Glutamatergic neuron (in vitro differentiated cells): ENCODE data around the gene FARP1. TPM values are rescaled to one million over a fixed set of nuclear protein-coding genes. Genes with fewer than 3 reads are reported as not detected.
A peak's percentile ranks its signal among the peaks of the same experiment; 100 is the strongest.

ENCODE experiments used
- DNase-seq: peaks from one replicate; pipeline ENCODE4 v3.0.0; 2022
- H3K27ac Mint-ChIP-seq: one replicate; pipeline ENCODE4 v1.8.0; 2020; ENCODE audit warnings: mild to moderate bottlenecking, mixed read lengths, inconsistent platforms; ENCODE audit not compliant: unreplicated experiment
- H3K27me3 Mint-ChIP-seq: one replicate; pipeline ENCODE4 v1.8.0; 2020; ENCODE audit warnings: mild to moderate bottlenecking, moderate library complexity, mixed read lengths, inconsistent platforms; ENCODE audit not compliant: unreplicated experiment
- H3K36me3 Mint-ChIP-seq: one replicate; pipeline ENCODE4 v1.8.0; 2020; ENCODE audit warnings: mild to moderate bottlenecking, mixed read lengths, inconsistent platforms; ENCODE audit not compliant: unreplicated experiment
- H3K4me1 Mint-ChIP-seq: one replicate; pipeline ENCODE4 v1.8.0; 2020; ENCODE audit warnings: mild to moderate bottlenecking, low read depth, mixed read lengths, inconsistent platforms; ENCODE audit not compliant: unreplicated experiment
- H3K4me3 Mint-ChIP-seq: one replicate; pipeline ENCODE4 v1.8.0; 2020; ENCODE audit warnings: mild to moderate bottlenecking, mixed read lengths, inconsistent platforms; ENCODE audit not compliant: unreplicated experiment
- H3K9me3 Mint-ChIP-seq: one replicate; pipeline ENCODE4 v1.8.0; 2020; ENCODE audit warnings: mild to moderate bottlenecking, moderate library complexity, mixed read lengths, inconsistent platforms; ENCODE audit not compliant: unreplicated experiment
- total RNA-seq: library from RNA; stranded (reverse); fragmentation: NEBNext Ultra II Directional; extraction: Animal tissue kit (Norgen Biotek cat#: 25700); gene quantifications from one replicate; pipeline ENCODE4 v1.2.1, GENCODE V29; 2021; ENCODE audit not compliant: unreplicated experiment
- TF ChIP-seq, protein P1 (sequence below): fragments of 200-600 bp; sonication (generic); IDR thresholded peaks from one replicate; pipeline ENCODE4 v1.5.0; 2021; ENCODE audit not compliant: partially characterized antibody, unreplicated experiment

The FARP1 gene
- total RNA-seq, 1 donor from 2014 or later: 233 TPM

DNA sequence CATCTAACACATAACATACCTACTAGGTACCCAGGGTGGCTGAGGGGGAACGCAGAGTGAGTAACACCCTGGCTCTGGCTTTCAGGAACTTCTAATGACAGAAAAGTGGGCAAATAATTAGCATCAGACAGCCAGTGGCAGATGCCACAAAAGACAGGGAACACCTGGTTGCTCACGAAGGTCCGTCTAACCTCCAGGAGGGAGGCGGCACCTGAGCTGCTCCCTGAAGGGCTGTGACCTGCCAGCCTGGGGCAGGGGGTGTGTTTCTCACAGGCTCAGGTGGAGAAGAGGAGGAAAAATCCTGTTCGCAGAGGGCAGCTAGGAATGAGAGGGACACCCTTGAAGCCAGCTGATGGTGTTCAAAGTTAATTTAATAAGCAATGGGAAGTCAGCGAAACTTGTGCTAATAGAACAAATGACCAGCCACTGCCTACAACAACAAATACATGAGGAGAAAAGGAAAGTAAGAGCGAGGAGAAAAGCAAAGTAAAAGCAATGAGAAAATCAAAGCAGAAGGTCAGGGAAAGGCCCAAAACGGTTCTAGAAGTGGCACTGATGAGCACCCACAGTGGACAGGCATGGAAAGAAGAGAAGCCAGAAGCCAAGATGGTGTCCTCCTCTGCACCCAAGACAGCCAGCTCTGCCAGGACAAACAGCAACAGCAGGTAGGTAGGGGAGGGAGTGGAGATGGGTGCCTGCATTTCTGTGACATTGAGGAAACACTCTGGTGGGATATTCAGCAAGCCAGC is 346.7 kb downstream of the FARP1 start:
- peak overlapping the region; percentile 36 for H3K4me3 Mint-ChIP-seq

DNA sequence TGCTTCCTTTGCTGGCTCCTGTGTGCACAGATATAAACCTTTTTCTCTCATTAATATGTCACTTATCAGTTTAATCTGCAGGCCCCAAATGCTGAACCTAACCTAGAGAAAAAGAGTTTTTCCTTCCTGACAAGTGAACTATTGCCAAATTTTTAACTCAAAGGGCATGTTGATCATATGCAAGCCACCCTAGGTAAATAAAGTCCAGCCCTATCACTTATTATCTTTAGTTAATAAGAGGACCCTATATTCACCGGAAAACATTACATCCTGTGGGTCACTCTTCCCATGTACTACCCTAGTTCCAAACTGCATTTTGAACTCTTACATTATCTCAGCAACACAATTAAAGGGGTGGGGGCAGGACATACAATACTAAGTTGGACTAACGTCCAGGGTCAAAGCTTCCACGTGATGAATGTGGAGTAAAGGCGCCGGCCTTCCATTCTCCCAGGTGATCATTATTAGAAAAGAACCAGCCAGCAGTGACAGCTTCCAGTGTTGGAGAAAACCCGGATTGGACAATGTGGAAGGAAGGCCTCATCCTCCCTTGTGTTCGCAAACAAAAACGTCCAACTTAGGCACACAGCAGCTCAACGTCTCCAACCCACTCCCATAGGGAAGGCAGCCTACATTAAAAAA is 347.4 kb downstream of the FARP1 start:
- no peak for DNase-seq

More for the DNA sequence above, 346.7 kb downstream of the FARP1 start:
- H3K4me1 Mint-ChIP-seq: peaks cover 78% of the 10 kb centered on the region
- no peaks in the 10 kb centered on the region for H3K36me3 Mint-ChIP-seq
- DNase-seq: no peak
- H3K9me3 Mint-ChIP-seq: peaks cover 20% of the 10 kb centered on the region
- H3K27ac Mint-ChIP-seq: peak overlapping the region; percentile 25
- peaks cover 12% of the 10 kb centered on the region for H3K27me3 Mint-ChIP-seq
- TF ChIP-seq, protein P1, sequence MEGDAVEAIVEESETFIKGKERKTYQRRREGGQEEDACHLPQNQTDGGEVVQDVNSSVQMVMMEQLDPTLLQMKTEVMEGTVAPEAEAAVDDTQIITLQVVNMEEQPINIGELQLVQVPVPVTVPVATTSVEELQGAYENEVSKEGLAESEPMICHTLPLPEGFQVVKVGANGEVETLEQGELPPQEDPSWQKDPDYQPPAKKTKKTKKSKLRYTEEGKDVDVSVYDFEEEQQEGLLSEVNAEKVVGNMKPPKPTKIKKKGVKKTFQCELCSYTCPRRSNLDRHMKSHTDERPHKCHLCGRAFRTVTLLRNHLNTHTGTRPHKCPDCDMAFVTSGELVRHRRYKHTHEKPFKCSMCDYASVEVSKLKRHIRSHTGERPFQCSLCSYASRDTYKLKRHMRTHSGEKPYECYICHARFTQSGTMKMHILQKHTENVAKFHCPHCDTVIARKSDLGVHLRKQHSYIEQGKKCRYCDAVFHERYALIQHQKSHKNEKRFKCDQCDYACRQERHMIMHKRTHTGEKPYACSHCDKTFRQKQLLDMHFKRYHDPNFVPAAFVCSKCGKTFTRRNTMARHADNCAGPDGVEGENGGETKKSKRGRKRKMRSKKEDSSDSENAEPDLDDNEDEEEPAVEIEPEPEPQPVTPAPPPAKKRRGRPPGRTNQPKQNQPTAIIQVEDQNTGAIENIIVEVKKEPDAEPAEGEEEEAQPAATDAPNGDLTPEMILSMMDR: no peak

DNA sequence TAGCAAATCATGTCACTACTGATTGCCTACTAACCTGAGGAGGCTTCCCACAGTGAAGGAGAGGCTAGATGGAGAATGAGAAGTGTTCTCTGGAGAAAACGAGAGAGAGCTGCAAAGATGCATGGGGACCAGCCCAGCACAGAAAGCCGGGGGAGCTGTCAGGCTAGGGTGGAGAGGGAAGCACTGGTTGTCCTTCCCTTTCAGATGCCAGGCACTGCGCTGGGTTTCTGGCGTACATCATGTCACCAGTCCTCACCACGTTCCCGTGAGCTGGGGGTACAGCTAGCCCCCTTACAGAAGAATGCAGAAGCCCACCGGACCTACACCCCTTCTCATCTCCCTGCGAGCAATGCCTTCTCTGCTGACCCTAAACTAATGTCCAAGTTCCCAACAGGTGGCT is 348.0 kb downstream of the FARP1 start:
- H3K4me3 Mint-ChIP-seq: no peak overlapping the region
- TF ChIP-seq, protein P1: no peak
- H3K4me1 Mint-ChIP-seq: peaks cover 76% of the 10 kb centered on the region
- H3K27me3 Mint-ChIP-seq: peaks cover 9% of the 10 kb centered on the region
- no peak for DNase-seq
- no peaks in the 10 kb centered on the region for H3K36me3 Mint-ChIP-seq
- H3K9me3 Mint-ChIP-seq: peaks cover 18% of the 10 kb centered on the region
- H3K27ac Mint-ChIP-seq: no peak overlapping the region

More for the DNA sequence above, 347.4 kb downstream of the FARP1 start:
- Mint-ChIP-seq H3K27me3 (peaks cover 12% of the 10 kb centered on the region), H3K9me3 (peaks cover 18% of the 10 kb centered on the region), H3K36me3 (no peaks in the 10 kb centered on the region), H3K4me3 (no peak overlapping the region), H3K4me1 (peaks cover 78% of the 10 kb centered on the region), H3K27ac (no peak overlapping the region)
- TF ChIP-seq, protein P1: no peak

DNA sequence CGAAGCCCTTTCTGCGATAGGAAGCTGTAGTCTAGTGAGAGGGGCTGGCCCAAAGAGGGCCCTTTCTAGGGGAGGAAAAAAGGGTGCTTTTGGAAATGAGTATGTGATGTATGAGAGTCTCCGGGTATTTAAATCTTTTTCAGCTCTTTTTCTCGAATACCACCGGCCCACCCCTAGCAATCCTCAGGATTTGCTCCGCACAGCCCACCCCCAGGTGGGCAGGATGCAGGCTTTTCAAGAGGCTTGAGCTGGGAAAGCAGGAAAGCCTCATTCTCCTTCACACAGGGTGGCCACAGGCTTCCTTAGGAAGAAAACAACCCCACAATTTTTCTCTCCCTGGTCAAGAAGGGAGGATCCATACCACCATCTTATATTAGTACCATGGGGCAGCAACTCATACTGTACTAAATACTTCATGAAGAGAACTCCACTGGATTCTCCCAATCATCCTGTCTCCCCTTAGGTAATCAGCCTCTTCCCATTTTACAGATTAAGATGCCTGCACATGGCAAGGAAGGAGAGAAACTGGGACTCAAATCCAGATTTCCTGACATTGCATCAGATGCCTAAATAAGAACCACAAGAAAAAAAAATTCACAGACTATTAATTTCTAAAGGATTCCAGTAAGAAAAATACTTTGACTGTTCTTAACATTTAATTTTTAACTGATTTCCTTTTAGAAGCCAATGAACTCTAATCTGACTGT is 349.6 kb downstream of the FARP1 start:
- Mint-ChIP-seq H3K9me3 (peaks cover 18% of the 10 kb centered on the region), H3K27me3 (peaks cover 11% of the 10 kb centered on the region), H3K4me1 (peaks cover 79% of the 10 kb centered on the region), H3K4me3 (no peak overlapping the region), H3K36me3 (no peaks in the 10 kb centered on the region), H3K27ac (no peak overlapping the region)
- DNase-seq: no peak
- TF ChIP-seq, protein P1: no peak
